HEK293 (cell line): Measurements from ENCODE around the gene STXBP3.

Experiments used
- CTCF ChIA-PET: fragments of 350-600 bp; formaldehyde crosslinking; extraction: SDS; loops from one replicate; lab custom pipeline; 2021; ENCODE audit warnings: antibody characterized with exemption; lab: Yijun Ruan, JAX
- POLR2A ChIA-PET: fragments of 300-600 bp; formaldehyde crosslinking; extraction: SDS; loops from one replicate; lab custom pipeline; 2020; ENCODE audit warnings: antibody characterized with exemption, inconsistent platforms; lab: Yijun Ruan, JAX
- H3K27ac ChIP-seq: fragments of 200-500 bp; sonication (Bioruptor generic); 2 replicates; pipeline ENCODE4 v1.5.1; 2014; ENCODE audit warnings: low read depth, low read length, control low read depth, inconsistent platforms; ENCODE audit errors: extremely low read depth
- H3K36me3 ChIP-seq, 2 experiments: fragments of 200-500 bp in 1 of 2; sonication (Bioruptor generic) in 1 of 2; 1 replicate in 1 of 2; 2 replicates in 1 of 2; pipeline ENCODE4 v1.5.1; 2014 to 2017; ENCODE audit warnings: inconsistent platforms in 2 of 2, low read length in 2 of 2; ENCODE audit not compliant: control insufficient read depth in 2 of 2, insufficient read depth in 1 of 2
- H3K4me1 ChIP-seq: fragments of 200-500 bp; sonication (Bioruptor generic); 2 replicates; pipeline ENCODE4 v1.5.1; 2014; ENCODE audit warnings: mild to moderate bottlenecking, low read length, inconsistent platforms; ENCODE audit not compliant: control insufficient read depth, insufficient read depth
- H3K4me3 ChIP-seq: 2 replicates; pipeline ENCODE4 v1.5.1; 2011; ENCODE audit warnings: low read depth, mild to moderate bottlenecking, control low read depth, low read length, moderate library complexity
- H3K9me3 ChIP-seq: fragments of 200-500 bp; sonication (Bioruptor generic); 2 replicates; pipeline ENCODE4 v1.5.1; 2014; ENCODE audit warnings: low read depth, low read length, inconsistent platforms; ENCODE audit not compliant: control insufficient read depth, insufficient read depth
- GLI2 ChIP-seq: fragments of 450-650 bp; formaldehyde crosslinking; IDR thresholded peaks from 2 replicates; pipeline ENCODE4; 2017; ENCODE audit warnings: missing biosample characterization, missing genetic modification characterization, low read depth, borderline replicate concordance
- KLF8 ChIP-seq: fragments of 450-650 bp; formaldehyde crosslinking; IDR thresholded peaks from 2 replicates; pipeline ENCODE4 v1.5.1; 2016; ENCODE audit warnings: missing biosample characterization, missing genetic modification characterization
- REPIN1 ChIP-seq: fragments of 450-650 bp; formaldehyde crosslinking; IDR thresholded peaks from 2 replicates; pipeline ENCODE4 v1.5.1; 2017; ENCODE audit warnings: missing biosample characterization, missing genetic modification characterization, low read depth
- ZBTB21 ChIP-seq: fragments of 450-650 bp; formaldehyde crosslinking; IDR thresholded peaks from 2 replicates; pipeline ENCODE4 v1.5.1; 2017; ENCODE audit warnings: missing biosample characterization, missing genetic modification characterization
- ZBTB8A ChIP-seq: fragments of 450-650 bp; formaldehyde crosslinking; IDR thresholded peaks from 2 replicates; pipeline ENCODE4 v1.5.1; 2016; ENCODE audit warnings: missing biosample characterization, missing genetic modification characterization
- ZFHX2 ChIP-seq: fragments of 450-650 bp; formaldehyde crosslinking; conservative IDR thresholded peaks from 2 replicates; pipeline ENCODE4 v1.5.1; 2016; ENCODE audit warnings: missing biosample characterization, missing genetic modification characterization
- ZNF10 ChIP-seq: fragments of 450-650 bp; formaldehyde crosslinking; IDR thresholded peaks from 2 replicates; pipeline ENCODE4 v1.5.1; 2017; ENCODE audit warnings: missing biosample characterization, missing genetic modification characterization
- ZNF133 ChIP-seq: fragments of 450-650 bp; formaldehyde crosslinking; IDR thresholded peaks from 2 replicates; pipeline ENCODE4 v1.5.1; 2016; ENCODE audit warnings: missing biosample characterization, missing genetic modification characterization
- ZNF221 ChIP-seq: fragments of 450-650 bp; formaldehyde crosslinking; IDR thresholded peaks from 2 replicates; pipeline ENCODE4 v1.5.1; 2017; ENCODE audit warnings: missing biosample characterization, missing genetic modification characterization, borderline replicate concordance
- ZNF426 ChIP-seq: fragments of 450-650 bp; formaldehyde crosslinking; IDR thresholded peaks from 2 replicates; pipeline ENCODE4 v1.5.1; 2017; ENCODE audit warnings: missing biosample characterization, missing genetic modification characterization, mild to moderate bottlenecking, inconsistent platforms, moderate library complexity
- ZNF48 ChIP-seq: fragments of 450-650 bp; formaldehyde crosslinking; IDR thresholded peaks from 2 replicates; pipeline ENCODE4 v1.5.1; 2016; ENCODE audit warnings: missing biosample characterization, missing genetic modification characterization
- ZNF596 ChIP-seq: fragments of 450-650 bp; IDR thresholded peaks from 2 replicates; pipeline ENCODE4 v1.5.0; 2018; ENCODE audit warnings: missing biosample characterization, mild to moderate bottlenecking, missing genetic modification characterization, moderate library complexity
- ZNF707 ChIP-seq: fragments of 450-650 bp; formaldehyde crosslinking; IDR thresholded peaks from 2 replicates; pipeline ENCODE4 v1.5.1; 2016; ENCODE audit warnings: missing biosample characterization, missing genetic modification characterization
- TF ChIP-seq, protein P1 (sequence below): fragments of 450-650 bp; formaldehyde crosslinking; conservative IDR thresholded peaks from 2 replicates; pipeline ENCODE4 v1.5.1; 2016; ENCODE audit warnings: low read depth, missing biosample characterization, missing genetic modification characterization
- TF ChIP-seq, protein P2 (sequence below): fragments of 450-650 bp; formaldehyde crosslinking; IDR thresholded peaks from 2 replicates; pipeline ENCODE4 v1.5.1; 2016; ENCODE audit warnings: missing biosample characterization, missing genetic modification characterization, low read depth
- TF ChIP-seq, protein P3 (sequence below): fragments of 450-650 bp; formaldehyde crosslinking; IDR thresholded peaks from 2 replicates; pipeline ENCODE4 v1.5.1; 2017; ENCODE audit warnings: missing biosample characterization, missing genetic modification characterization
- TF ChIP-seq, protein P4 (sequence below): fragments of 450-650 bp; formaldehyde crosslinking; IDR thresholded peaks from 2 replicates; pipeline ENCODE4 v1.5.1; 2016; ENCODE audit warnings: missing biosample characterization, missing genetic modification characterization

Gene STXBP3

GRCh38 chr1:108718927-108719655, 27.4 kb upstream of the STXBP3 start (continued):
- TF ChIP-seq, protein P1, sequence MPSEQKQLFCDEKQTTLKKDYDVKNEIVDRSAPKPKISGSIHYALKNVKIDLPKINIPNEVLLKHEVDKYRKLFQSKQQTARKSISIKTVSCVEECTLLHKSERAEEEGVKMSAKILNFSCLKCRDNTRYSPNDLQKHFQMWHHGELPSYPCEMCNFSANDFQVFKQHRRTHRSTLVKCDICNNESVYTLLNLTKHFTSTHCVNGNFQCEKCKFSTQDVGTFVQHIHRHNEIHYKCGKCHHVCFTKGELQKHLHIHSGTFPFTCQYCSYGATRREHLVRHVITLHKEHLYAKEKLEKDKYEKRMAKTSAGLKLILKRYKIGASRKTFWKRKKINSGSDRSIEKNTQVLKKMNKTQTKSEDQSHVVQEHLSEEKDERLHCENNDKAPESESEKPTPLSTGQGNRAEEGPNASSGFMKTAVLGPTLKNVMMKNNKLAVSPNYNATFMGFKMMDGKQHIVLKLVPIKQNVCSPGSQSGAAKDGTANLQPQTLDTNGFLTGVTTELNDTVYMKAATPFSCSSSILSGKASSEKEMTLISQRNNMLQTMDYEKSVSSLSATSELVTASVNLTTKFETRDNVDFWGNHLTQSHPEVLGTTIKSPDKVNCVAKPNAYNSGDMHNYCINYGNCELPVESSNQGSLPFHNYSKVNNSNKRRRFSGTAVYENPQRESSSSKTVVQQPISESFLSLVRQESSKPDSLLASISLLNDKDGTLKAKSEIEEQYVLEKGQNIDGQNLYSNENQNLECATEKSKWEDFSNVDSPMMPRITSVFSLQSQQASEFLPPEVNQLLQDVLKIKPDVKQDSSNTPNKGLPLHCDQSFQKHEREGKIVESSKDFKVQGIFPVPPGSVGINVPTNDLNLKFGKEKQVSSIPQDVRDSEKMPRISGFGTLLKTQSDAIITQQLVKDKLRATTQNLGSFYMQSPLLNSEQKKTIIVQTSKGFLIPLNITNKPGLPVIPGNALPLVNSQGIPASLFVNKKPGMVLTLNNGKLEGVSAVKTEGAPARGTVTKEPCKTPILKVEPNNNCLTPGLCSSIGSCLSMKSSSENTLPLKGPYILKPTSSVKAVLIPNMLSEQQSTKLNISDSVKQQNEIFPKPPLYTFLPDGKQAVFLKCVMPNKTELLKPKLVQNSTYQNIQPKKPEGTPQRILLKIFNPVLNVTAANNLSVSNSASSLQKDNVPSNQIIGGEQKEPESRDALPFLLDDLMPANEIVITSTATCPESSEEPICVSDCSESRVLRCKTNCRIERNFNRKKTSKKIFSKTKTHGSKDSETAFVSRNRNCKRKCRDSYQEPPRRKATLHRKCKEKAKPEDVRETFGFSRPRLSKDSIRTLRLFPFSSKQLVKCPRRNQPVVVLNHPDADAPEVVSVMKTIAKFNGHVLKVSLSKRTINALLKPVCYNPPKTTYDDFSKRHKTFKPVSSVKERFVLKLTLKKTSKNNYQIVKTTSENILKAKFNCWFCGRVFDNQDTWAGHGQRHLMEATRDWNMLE (tag by site-specific recombination) = no peak
- TF ChIP-seq ZNF426 (tag by site-specific recombination) = no peak

DNA sequence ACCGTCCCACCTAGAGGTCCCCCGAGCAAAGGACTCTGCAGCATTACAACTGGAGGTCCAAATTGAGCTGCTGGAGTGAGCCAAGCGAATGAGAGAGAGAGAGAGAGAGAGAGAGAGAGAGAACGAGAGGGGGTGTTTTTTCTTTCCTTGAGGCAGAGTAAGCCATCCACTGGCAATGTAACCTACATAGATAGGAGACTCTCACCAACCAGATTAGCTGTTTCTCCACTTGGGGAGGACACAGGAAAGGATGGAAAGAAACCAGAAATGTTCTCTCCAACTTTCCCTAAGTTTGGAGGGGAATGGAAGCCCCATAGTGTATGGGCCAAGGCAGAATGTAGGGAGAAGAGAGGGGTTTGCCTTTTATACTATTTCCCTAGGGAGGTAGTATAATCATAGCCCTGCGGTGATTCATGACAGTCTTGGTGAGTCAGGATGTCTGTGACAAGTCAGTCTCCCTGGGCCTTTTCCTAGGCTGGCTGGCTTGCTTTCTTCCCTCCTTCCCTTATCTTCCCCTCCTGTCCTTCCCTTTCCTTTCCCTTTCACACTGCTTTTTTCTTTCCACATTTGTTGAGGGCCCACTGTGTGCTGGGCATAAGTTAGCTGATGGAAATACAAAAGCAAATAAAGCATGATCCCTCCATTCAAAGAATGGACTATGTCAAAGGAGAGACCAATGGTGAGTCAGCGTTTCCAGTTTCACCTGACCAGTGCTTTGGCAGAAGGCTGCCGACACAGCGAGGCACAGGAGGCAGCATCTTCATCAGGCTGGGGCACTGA, 26.6 kb upstream of the STXBP3 start:
- H3K9me3 ChIP-seq = no peaks in the 10 kb centered on the region
- H3K4me1 ChIP-seq = no peaks in the 10 kb centered on the region
- no peak overlapping the region for H3K4me3 ChIP-seq
- no peaks in the 10 kb centered on the region for H3K36me3 ChIP-seq
- POLR2A ChIA-PET = interaction anchor here (0.7 to 1.8 kb wide), 3 partner anchors 11 to 28 kb away, joined by 3 to 4 read pairs (median 3); partner anchors contain the start of gene PRPF38B
- CTCF ChIA-PET = interaction anchor here (0.8 to 0.9 kb wide), 2 partner anchors 10 to 179 kb away, joined by 3 to 4 read pairs; no protein-coding TSS in a partner anchor
- H3K27ac ChIP-seq = no peak overlapping the region
- TF ChIP-seq, protein P2, sequence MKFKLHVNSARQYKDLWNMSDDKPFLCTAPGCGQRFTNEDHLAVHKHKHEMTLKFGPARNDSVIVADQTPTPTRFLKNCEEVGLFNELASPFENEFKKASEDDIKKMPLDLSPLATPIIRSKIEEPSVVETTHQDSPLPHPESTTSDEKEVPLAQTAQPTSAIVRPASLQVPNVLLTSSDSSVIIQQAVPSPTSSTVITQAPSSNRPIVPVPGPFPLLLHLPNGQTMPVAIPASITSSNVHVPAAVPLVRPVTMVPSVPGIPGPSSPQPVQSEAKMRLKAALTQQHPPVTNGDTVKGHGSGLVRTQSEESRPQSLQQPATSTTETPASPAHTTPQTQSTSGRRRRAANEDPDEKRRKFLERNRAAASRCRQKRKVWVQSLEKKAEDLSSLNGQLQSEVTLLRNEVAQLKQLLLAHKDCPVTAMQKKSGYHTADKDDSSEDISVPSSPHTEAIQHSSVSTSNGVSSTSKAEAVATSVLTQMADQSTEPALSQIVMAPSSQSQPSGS (tag by site-specific recombination) = no peak
- TF ChIP-seq ZNF133 (tag by site-specific recombination) (no peak), ZNF221 (tag by site-specific recombination) (no peak), ZNF48 (no peak), GLI2 (no peak), REPIN1 (tag by site-specific recombination) (no peak), ZBTB8A (no peak), ZNF10 (no peak), ZNF596 (peak; percentile 72), ZFHX2 (tag by site-specific recombination) (no peak), ZNF707 (tag by site-specific recombination) (no peak), ZBTB21 (tag by site-specific recombination) (no peak), KLF8 (0 out of 2 replicates have a peak, but pooled peaks have one; percentile 16)
- TF ChIP-seq, protein P3, sequence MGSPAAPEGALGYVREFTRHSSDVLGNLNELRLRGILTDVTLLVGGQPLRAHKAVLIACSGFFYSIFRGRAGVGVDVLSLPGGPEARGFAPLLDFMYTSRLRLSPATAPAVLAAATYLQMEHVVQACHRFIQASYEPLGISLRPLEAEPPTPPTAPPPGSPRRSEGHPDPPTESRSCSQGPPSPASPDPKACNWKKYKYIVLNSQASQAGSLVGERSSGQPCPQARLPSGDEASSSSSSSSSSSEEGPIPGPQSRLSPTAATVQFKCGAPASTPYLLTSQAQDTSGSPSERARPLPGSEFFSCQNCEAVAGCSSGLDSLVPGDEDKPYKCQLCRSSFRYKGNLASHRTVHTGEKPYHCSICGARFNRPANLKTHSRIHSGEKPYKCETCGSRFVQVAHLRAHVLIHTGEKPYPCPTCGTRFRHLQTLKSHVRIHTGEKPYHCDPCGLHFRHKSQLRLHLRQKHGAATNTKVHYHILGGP (tag by site-specific recombination) = no peak
- TF ChIP-seq, protein P4, sequence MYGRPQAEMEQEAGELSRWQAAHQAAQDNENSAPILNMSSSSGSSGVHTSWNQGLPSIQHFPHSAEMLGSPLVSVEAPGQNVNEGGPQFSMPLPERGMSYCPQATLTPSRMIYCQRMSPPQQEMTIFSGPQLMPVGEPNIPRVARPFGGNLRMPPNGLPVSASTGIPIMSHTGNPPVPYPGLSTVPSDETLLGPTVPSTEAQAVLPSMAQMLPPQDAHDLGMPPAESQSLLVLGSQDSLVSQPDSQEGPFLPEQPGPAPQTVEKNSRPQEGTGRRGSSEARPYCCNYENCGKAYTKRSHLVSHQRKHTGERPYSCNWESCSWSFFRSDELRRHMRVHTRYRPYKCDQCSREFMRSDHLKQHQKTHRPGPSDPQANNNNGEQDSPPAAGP (tag by site-specific recombination) = peak; percentile 34; the same call in 1 of the 2 replicates
- TF ChIP-seq, protein P1 (tag by site-specific recombination) = no peak
